Activated B cell treated with CpG ODN at 0.5 μM for 24 hours (primary cell): ENCODE measurements around the gene PCDHGA2. TPM values are rescaled to one million over a fixed set of nuclear protein-coding genes. Genes with fewer than 3 reads are reported as not detected.
"Not testable (repeated sequence)": the region's sequence is repeated elsewhere in the genome, so short reads cannot be mapped to it uniquely, and the experiment has no call there.

ENCODE experiments used
- ATAC-seq: fragments of 200-7000 bp; cut with Tn5 transposase; one replicate; pipeline ENCODE4 v1.10.0; 2021; ENCODE audit warnings: low read depth, mild to moderate bottlenecking, moderate library complexity
- CTCF ChIA-PET: fragments of 350-600 bp; sonication (Branson Sonifier 250); formaldehyde crosslinking; loops from one replicate; lab custom pipeline; 2021; ENCODE audit warnings: antibody characterized with exemption; lab: Charles Lee
- POLR2A ChIA-PET: fragments of 350-600 bp; sonication (Branson Sonifier 250); formaldehyde crosslinking; loops from one replicate; lab custom pipeline; 2021; ENCODE audit warnings: antibody characterized with exemption; lab: Charles Lee
- DNase-seq: peaks from one replicate; pipeline ENCODE4 v3.0.0; 2022
- H3K27ac Mint-ChIP-seq: one replicate; pipeline ENCODE4 v1.8.0; 2020; ENCODE audit warnings: mixed read lengths
- H3K27me3 Mint-ChIP-seq: one replicate; pipeline ENCODE4 v1.8.0; 2021; ENCODE audit warnings: mixed read lengths
- H3K36me3 Mint-ChIP-seq: one replicate; pipeline ENCODE4 v1.8.0; 2021; ENCODE audit warnings: low read depth, mixed read lengths
- H3K4me1 Mint-ChIP-seq: one replicate; pipeline ENCODE4 v1.8.0; 2021; ENCODE audit warnings: mixed read lengths
- H3K4me3 Mint-ChIP-seq: one replicate; pipeline ENCODE4 v1.8.0; 2020; ENCODE audit warnings: mild to moderate bottlenecking, mixed read lengths
- H3K9me3 Mint-ChIP-seq: one replicate; pipeline ENCODE4 v1.8.0; 2020; ENCODE audit warnings: mixed read lengths
- intact Hi-C: fragments of 100-400 bp; cut with micrococcal nuclease; formaldehyde crosslinking; loops from one replicate; pipeline ENCODE4 v1.15.1; 2024
- total RNA-seq: library from RNA; stranded (reverse); gene quantifications from 2 replicates; pipeline ENCODE4 v1.2.3, GENCODE V29; 2022
- TF ChIP-seq, protein P1 (sequence below): fragments of 200-600 bp; IDR thresholded peaks from one replicate; pipeline ENCODE4 v1.8.0; 2022; ENCODE audit warnings: antibody characterized with exemption, mild to moderate bottlenecking

Gene PCDHGA2
- total RNA-seq, 1 donor from 2014 or later: 0.09 TPM

GRCh38 chr5:141326088-141326854 is 12.3 kb upstream of the PCDHGA2 start:
- Mint-ChIP-seq H3K36me3 (peaks cover 7% of the 10 kb centered on the region), H3K4me1 (peaks cover 10% of the 10 kb centered on the region), H3K9me3 (peaks cover 27% of the 10 kb centered on the region), H3K4me3 (peak overlapping the region; percentile 91), H3K27ac (peak overlapping the region; percentile 84), H3K27me3 (peaks cover 35% of the 10 kb centered on the region)
- TF ChIP-seq, protein P1, sequence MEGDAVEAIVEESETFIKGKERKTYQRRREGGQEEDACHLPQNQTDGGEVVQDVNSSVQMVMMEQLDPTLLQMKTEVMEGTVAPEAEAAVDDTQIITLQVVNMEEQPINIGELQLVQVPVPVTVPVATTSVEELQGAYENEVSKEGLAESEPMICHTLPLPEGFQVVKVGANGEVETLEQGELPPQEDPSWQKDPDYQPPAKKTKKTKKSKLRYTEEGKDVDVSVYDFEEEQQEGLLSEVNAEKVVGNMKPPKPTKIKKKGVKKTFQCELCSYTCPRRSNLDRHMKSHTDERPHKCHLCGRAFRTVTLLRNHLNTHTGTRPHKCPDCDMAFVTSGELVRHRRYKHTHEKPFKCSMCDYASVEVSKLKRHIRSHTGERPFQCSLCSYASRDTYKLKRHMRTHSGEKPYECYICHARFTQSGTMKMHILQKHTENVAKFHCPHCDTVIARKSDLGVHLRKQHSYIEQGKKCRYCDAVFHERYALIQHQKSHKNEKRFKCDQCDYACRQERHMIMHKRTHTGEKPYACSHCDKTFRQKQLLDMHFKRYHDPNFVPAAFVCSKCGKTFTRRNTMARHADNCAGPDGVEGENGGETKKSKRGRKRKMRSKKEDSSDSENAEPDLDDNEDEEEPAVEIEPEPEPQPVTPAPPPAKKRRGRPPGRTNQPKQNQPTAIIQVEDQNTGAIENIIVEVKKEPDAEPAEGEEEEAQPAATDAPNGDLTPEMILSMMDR: no peak
- POLR2A ChIA-PET: interaction anchor here (0.7 kb wide), 2 partner anchors 44 to 188 kb away, joined by 4 read pairs; partner anchors contain the start of gene PCDHGB3
- intact Hi-C loops: loop anchor here (1.0 to 10.0 kb wide), 5 partner anchors 36 to 1029 kb away; partner anchors contain the start of genes GNPDA1 and PCDHGA5
- CTCF ChIA-PET: interaction anchor here (0.6 to 1.9 kb wide), 4 partner anchors 8 to 237 kb away, joined by 3 to 5 read pairs (median 4); no protein-coding TSS in a partner anchor
- ATAC-seq: peak; percentile 90
- peak; percentile 41 for DNase-seq

DNA sequence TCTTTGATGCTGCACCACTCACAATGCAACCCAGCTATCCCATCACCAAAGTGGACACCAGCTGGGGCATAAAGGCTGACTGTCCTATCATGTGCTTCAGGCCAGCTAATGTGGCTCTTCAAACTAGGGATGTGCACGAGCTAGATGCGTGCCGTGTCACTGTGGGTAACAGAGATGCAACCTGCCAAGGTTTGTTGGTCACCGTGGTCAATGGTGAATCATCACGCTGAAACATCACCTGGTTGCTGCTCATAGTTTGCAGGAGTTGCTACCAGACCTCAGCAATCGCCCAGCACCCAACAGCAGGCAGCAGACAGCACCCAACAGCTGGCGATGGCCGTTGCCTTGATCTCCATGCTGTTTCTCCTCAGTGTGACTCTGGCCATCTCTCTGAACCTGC is 10.3 kb upstream of the PCDHGA2 start:
- peaks cover 32% of the 10 kb centered on the region for H3K9me3 Mint-ChIP-seq
- H3K4me3 Mint-ChIP-seq: no peak overlapping the region
- no peak for DNase-seq
- no peak overlapping the region for H3K27ac Mint-ChIP-seq
- H3K4me1 Mint-ChIP-seq: peaks cover 10% of the 10 kb centered on the region
- ATAC-seq: no peak
- POLR2A ChIA-PET: no interaction called here
- TF ChIP-seq, protein P1: no peak
- H3K27me3 Mint-ChIP-seq: peaks cover 43% of the 10 kb centered on the region
- CTCF ChIA-PET: interaction anchor here (1.0 to 1.4 kb wide), 2 partner anchors 196 to 230 kb away, joined by 3 read pairs; no protein-coding TSS in a partner anchor
- intact Hi-C loops: loop anchor here (5.0 to 10.0 kb wide), 3 partner anchors 34 to 1027 kb away; partner anchors contain the start of genes GNPDA1 and PCDHGA5
- H3K36me3 Mint-ChIP-seq: peaks cover 10% of the 10 kb centered on the region

GRCh38 chr5:141330299-141331080 is 8.1 kb upstream of the PCDHGA2 start, which contains the start of gene PCDHGA1:
TSS of gene PCDHGA1 (plus strand) at chr5:141330514.
- Mint-ChIP-seq H3K27ac (no peak within 1 kb of the TSS), H3K4me1 (peaks cover 12% of the 10 kb centered on the region), H3K9me3 (peaks cover 40% of the 10 kb centered on the region), H3K36me3 (peaks cover 15% of the 10 kb centered on the region), H3K27me3 (peaks cover 56% of the 10 kb centered on the region), H3K4me3 (peak within 1 kb of the TSS; percentile 19)
- DNase-seq: no peak
- CTCF ChIA-PET: interaction anchor here (1.1 to 1.6 kb wide), 2 partner anchors 10 to 234 kb away, joined by 4 to 6 read pairs; partner anchors contain the start of gene TAF7
- intact Hi-C loops: no loop called here
- ATAC-seq: peak; percentile 28
- POLR2A ChIA-PET: interaction anchor here (1.0 kb wide), 1 partner anchor 10 kb away, joined by 8 read pairs; the partner anchor contains the start of gene TAF7
- TF ChIP-seq, protein P1: no peak

DNA sequence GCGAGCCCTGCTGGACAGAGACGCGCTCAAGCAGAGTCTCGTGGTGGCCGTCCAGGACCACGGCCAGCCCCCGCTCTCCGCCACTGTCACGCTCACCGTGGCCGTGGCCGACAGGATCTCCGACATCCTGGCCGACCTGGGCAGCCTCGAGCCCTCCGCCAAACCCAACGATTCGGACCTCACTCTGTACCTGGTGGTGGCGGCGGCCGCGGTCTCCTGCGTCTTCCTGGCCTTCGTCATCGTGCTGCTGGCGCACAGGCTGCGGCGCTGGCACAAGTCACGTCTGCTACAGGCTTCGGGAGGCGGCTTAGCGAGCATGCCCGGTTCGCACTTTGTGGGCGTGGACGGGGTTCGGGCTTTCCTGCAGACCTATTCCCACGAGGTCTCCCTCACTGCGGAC is 6.0 kb upstream of the PCDHGA2 start:
- H3K4me3 Mint-ChIP-seq, POLR2A ChIA-PET, DNase-seq, H3K4me1 Mint-ChIP-seq, intact Hi-C loops, ATAC-seq, H3K27ac Mint-ChIP-seq: not testable (repeated sequence)
- Mint-ChIP-seq H3K36me3 (peaks cover 12% of the 10 kb centered on the region), H3K9me3 (peaks cover 39% of the 10 kb centered on the region), H3K27me3 (peaks cover 54% of the 10 kb centered on the region)
- CTCF ChIA-PET: interaction anchor here (0.8 kb wide), 1 partner anchor 37 kb away, joined by 3 read pairs; the partner anchor contains the start of gene PCDHGB3

GRCh38 chr5:141340781-141341354 is 2.3 kb downstream of the PCDHGA2 start:
- ATAC-seq, H3K4me1 Mint-ChIP-seq: not testable (repeated sequence)

More at GRCh38 chr5:141340781-141341354, 2.3 kb downstream of the PCDHGA2 start:
- Mint-ChIP-seq H3K9me3 (peaks cover 41% of the 10 kb centered on the region), H3K27me3 (peaks cover 61% of the 10 kb centered on the region)
- H3K27ac Mint-ChIP-seq, intact Hi-C loops, CTCF ChIA-PET, H3K36me3 Mint-ChIP-seq, DNase-seq, H3K4me3 Mint-ChIP-seq, POLR2A ChIA-PET: not testable (repeated sequence)
